Activated naive CD8-positive, alpha-beta T cell (primary cell): ENCODE results near the gene PARP6.
"Not testable (repeated sequence)": the region's sequence is repeated elsewhere in the genome, so short reads cannot be mapped to it uniquely, and the experiment has no call there.

Source experiments
- H3K27ac Mint-ChIP-seq: one replicate; pipeline ENCODE4 v1.8.0; 2021; ENCODE audit warnings: mixed read lengths
- H3K27me3 Mint-ChIP-seq: one replicate; pipeline ENCODE4 v1.8.0; 2021; ENCODE audit warnings: mixed read lengths
- H3K36me3 Mint-ChIP-seq: one replicate; pipeline ENCODE4 v1.8.0; 2021; ENCODE audit warnings: mixed read lengths
- H3K4me1 Mint-ChIP-seq: one replicate; pipeline ENCODE4 v1.8.0; 2021; ENCODE audit warnings: low read depth, mixed read lengths
- H3K4me3 Mint-ChIP-seq: one replicate; pipeline ENCODE4 v1.8.0; 2021; ENCODE audit warnings: mild to moderate bottlenecking, mixed read lengths
- H3K9me3 Mint-ChIP-seq: one replicate; pipeline ENCODE4 v1.8.0; 2021; ENCODE audit warnings: low read depth, mixed read lengths

PARP6 gene

DNA sequence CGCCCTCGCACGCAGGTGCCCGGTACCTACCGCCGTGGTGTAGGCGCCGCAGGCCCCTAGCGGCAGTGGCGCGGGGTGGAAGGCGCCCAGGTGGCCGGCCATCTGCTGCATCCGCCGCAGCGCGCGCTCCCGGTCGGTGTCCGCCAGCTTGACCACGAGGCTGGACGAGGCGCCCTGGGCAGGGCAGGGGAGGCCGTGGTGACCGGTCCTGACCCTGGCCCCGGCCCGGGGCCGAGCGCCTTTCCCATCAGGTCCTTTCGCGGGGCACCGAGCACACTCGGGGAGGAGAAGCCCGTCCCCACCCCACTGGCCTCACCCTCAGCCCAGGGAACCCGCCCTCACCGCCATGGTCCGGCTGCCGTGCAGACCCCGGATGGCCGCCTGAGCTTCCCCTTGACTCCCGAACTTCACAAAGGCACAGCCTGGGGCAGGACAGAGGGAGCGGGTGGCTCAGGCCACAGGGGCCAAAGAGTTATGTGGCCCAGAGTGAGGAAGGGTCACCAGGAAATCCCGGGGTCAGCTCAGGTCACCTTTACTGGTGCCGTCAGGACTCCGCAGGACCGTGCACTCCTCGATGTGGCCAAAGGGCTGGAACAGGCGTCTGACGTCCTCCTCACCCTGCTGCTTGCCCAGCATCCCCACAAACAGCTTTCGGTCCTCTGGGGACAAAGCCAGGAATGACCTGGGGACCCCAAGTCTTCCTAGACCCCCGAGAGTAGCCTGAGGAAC, 17.4 kb upstream of the PARP6 start:
- no peaks in the 10 kb centered on the region for H3K27me3 Mint-ChIP-seq
- no peak overlapping the region for H3K4me3 Mint-ChIP-seq
- no peaks in the 10 kb centered on the region for H3K4me1 Mint-ChIP-seq
- H3K27ac Mint-ChIP-seq, result no peak overlapping the region
- peaks cover 4% of the 10 kb centered on the region for H3K36me3 Mint-ChIP-seq
- no peaks in the 10 kb centered on the region for H3K9me3 Mint-ChIP-seq

GRCh38 chr15:72288796-72289596, 16.6 kb upstream of the PARP6 start:
- H3K9me3 Mint-ChIP-seq, result no peaks in the 10 kb centered on the region

GRCh38 chr15:72285927-72286516, 13.7 kb upstream of the PARP6 start:
- H3K9me3 Mint-ChIP-seq, result no peaks in the 10 kb centered on the region
- no peaks in the 10 kb centered on the region for H3K4me1 Mint-ChIP-seq
- no peak overlapping the region for H3K4me3 Mint-ChIP-seq
- H3K36me3 Mint-ChIP-seq, result no peaks in the 10 kb centered on the region
- no peaks in the 10 kb centered on the region for H3K27me3 Mint-ChIP-seq
- H3K27ac Mint-ChIP-seq, result no peak overlapping the region

More at GRCh38 chr15:72288796-72289596, 16.6 kb upstream of the PARP6 start:
- no peaks in the 10 kb centered on the region for H3K36me3 Mint-ChIP-seq
- H3K27ac Mint-ChIP-seq, result no peak overlapping the region
- no peaks in the 10 kb centered on the region for H3K4me1 Mint-ChIP-seq
- no peaks in the 10 kb centered on the region for H3K27me3 Mint-ChIP-seq
- no peak overlapping the region for H3K4me3 Mint-ChIP-seq

DNA sequence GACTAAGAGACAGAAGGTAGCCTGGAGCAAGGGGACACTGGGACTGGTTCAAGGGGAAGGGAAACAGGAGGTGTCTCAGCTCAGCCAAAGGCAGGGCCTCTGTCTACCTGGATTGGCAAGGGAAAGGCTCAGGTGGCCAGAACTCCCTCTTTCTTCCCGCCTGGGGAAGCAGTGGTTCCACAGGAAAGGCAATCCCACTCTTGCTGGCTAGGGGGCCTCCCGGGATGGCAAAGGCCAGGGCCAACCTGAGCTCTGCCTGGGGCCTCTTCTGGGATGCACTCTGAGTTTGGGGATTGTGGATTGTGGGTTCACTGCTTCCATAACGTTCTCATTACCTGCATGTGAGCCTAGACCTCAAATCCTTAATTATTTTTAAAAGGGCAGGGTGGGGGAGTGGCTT, 13.0 kb upstream of the PARP6 start:
- no peaks in the 10 kb centered on the region for H3K9me3 Mint-ChIP-seq
- no peaks in the 10 kb centered on the region for H3K4me1 Mint-ChIP-seq
- H3K36me3 Mint-ChIP-seq, result no peaks in the 10 kb centered on the region
- H3K4me3 Mint-ChIP-seq, result no peak overlapping the region
- H3K27ac Mint-ChIP-seq, result no peak overlapping the region
- H3K27me3 Mint-ChIP-seq, result no peaks in the 10 kb centered on the region

GRCh38 chr15:72284781-72285180, 12.4 kb upstream of the PARP6 start:
- Mint-ChIP-seq H3K4me1 (no peaks in the 10 kb centered on the region), H3K27me3 (no peaks in the 10 kb centered on the region), H3K36me3 (no peaks in the 10 kb centered on the region), H3K9me3 (no peaks in the 10 kb centered on the region), H3K27ac (no peak overlapping the region), H3K4me3 (no peak overlapping the region)

DNA sequence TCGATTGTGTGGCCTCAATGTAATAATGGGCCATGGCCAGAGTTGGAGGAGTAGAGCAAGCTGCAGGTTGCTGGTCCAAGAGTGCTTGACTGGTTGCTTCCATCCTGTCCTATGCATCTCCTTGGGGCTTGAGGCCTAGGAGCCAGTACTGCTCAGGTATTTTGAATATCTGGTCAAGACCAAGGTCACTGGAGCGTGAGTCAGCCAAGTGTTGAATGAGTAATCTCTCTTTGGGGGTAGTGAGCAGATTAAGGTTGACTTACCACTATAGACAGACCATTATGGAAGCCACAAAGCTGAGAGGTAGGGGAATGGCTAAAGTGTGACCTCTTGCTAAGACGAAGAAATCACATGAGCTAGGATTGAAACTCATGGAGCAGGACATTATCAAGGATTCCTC, 9.4 kb upstream of the PARP6 start:
- H3K4me1 Mint-ChIP-seq, result no peaks in the 10 kb centered on the region
- no peaks in the 10 kb centered on the region for H3K36me3 Mint-ChIP-seq
- no peak overlapping the region for H3K4me3 Mint-ChIP-seq
- H3K27me3 Mint-ChIP-seq, result no peaks in the 10 kb centered on the region
- no peaks in the 10 kb centered on the region for H3K9me3 Mint-ChIP-seq
- no peak overlapping the region for H3K27ac Mint-ChIP-seq

- Mint-ChIP-seq H3K9me3 (no peaks in the 10 kb centered on the region), H3K36me3 (no peaks in the 10 kb centered on the region), H3K27ac (no peak overlapping the region), H3K4me3 (no peak overlapping the region), H3K27me3 (no peaks in the 10 kb centered on the region), H3K4me1 (no peaks in the 10 kb centered on the region)
These were observed 8.4 kb upstream of the PARP6 start for GRCh38 chr15:72280751-72281150.

DNA sequence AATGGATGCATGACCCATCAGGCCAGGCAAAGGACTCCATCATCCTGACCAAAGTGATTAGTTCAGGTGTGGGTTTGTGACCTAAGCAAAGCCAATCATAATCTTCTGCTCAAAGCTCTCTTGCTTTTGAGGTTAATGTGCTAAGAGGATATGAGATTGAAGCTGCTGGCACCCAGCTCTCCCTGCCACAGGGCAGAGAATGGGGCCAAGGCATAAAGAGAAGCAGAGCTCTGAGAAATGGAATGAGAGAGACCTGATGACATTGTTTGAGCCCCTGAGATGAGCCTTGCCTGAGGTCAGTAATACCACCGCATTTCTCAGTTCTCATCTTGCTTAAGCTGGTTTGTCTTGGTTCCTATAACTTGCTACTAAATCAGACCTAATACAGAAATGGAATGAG, 6.4 kb upstream of the PARP6 start:
- no peaks in the 10 kb centered on the region for H3K27me3 Mint-ChIP-seq
- peaks cover 4% of the 10 kb centered on the region for H3K4me1 Mint-ChIP-seq
- H3K36me3 Mint-ChIP-seq, result no peaks in the 10 kb centered on the region
- H3K4me3 Mint-ChIP-seq, result no peak overlapping the region
- H3K27ac Mint-ChIP-seq, result no peak overlapping the region
- H3K9me3 Mint-ChIP-seq, result no peaks in the 10 kb centered on the region

GRCh38 chr15:72276326-72276700, 4.0 kb upstream of the PARP6 start:
- peaks cover 19% of the 10 kb centered on the region for H3K4me1 Mint-ChIP-seq
- H3K9me3 Mint-ChIP-seq, result no peaks in the 10 kb centered on the region
- no peaks in the 10 kb centered on the region for H3K36me3 Mint-ChIP-seq
- H3K4me3 Mint-ChIP-seq, result no peak overlapping the region
- no peaks in the 10 kb centered on the region for H3K27me3 Mint-ChIP-seq
- no peak overlapping the region for H3K27ac Mint-ChIP-seq

DNA sequence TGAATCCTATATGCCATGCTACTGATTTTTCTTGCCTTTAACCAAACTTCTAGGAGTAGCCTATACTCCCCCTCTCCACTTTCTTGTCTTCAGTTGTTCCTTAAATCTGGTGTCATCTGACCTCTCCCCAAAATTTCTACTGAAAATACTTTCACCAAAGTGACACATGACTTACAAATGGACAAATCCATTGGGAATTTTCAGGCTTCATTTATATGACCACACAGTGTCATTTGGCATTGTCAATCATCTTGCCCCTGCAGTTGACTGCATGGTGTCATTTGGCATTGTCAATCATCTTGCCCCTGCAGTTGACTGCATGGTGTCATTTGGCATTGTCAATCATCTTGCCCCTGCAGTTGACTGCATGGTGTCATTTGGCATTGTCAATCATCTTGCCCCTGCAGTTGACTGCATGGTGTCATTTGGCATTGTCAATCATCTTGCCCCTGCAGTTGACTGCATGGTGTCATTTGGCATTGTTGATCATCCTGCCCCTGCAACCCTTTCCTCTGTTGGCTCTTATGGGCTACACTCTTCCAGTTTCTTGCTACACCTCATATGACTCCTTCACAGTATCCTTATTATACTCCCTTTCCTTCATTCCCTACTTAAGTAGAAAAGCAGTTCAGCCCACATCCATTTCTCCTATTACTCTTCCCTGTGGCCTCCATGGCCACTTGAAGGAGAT, 3.4 kb upstream of the PARP6 start:
- not testable (repeated sequence) for H3K9me3 Mint-ChIP-seq, H3K36me3 Mint-ChIP-seq, H3K4me3 Mint-ChIP-seq, H3K27me3 Mint-ChIP-seq, H3K27ac Mint-ChIP-seq
- peaks cover 25% of the 10 kb centered on the region for H3K4me1 Mint-ChIP-seq

GRCh38 chr15:72272997-72273352, 621 bp upstream of the PARP6 start:
- Mint-ChIP-seq H3K4me3 (peak overlapping the region; percentile 76), H3K9me3 (no peaks in the 10 kb centered on the region), H3K36me3 (peaks cover 4% of the 10 kb centered on the region), H3K27me3 (no peaks in the 10 kb centered on the region), H3K27ac (peak overlapping the region; percentile 87), H3K4me1 (peaks cover 41% of the 10 kb centered on the region)

- no peaks in the 10 kb centered on the region for H3K27me3 Mint-ChIP-seq
- H3K4me3 Mint-ChIP-seq, result peak overlapping the region; percentile 94
- H3K4me1 Mint-ChIP-seq, result peaks cover 44% of the 10 kb centered on the region
- no peaks in the 10 kb centered on the region for H3K9me3 Mint-ChIP-seq
- H3K36me3 Mint-ChIP-seq, result peaks cover 7% of the 10 kb centered on the region
- peak overlapping the region; percentile 91 for H3K27ac Mint-ChIP-seq
These were observed 500 bp downstream of the PARP6 start for GRCh38 chr15:72271895-72272212.

GRCh38 chr15:72271221-72271620, 1.1 kb downstream of the PARP6 start:
- Mint-ChIP-seq H3K27me3 (no peaks in the 10 kb centered on the region), H3K9me3 (no peaks in the 10 kb centered on the region), H3K36me3 (peaks cover 7% of the 10 kb centered on the region)

GRCh38 chr15:72269739-72270138, 2.6 kb downstream of the PARP6 start:
- H3K9me3 Mint-ChIP-seq, result no peaks in the 10 kb centered on the region
- no peaks in the 10 kb centered on the region for H3K27me3 Mint-ChIP-seq
- peaks cover 14% of the 10 kb centered on the region for H3K36me3 Mint-ChIP-seq
- H3K4me1 Mint-ChIP-seq, result peaks cover 50% of the 10 kb centered on the region
- no peak overlapping the region for H3K27ac Mint-ChIP-seq
- peak overlapping the region; percentile 94 for H3K4me3 Mint-ChIP-seq

More at GRCh38 chr15:72271221-72271620, 1.1 kb downstream of the PARP6 start:
- H3K27ac Mint-ChIP-seq, result peak overlapping the region; percentile 91
- peak overlapping the region; percentile 94 for H3K4me3 Mint-ChIP-seq
- peaks cover 44% of the 10 kb centered on the region for H3K4me1 Mint-ChIP-seq

DNA sequence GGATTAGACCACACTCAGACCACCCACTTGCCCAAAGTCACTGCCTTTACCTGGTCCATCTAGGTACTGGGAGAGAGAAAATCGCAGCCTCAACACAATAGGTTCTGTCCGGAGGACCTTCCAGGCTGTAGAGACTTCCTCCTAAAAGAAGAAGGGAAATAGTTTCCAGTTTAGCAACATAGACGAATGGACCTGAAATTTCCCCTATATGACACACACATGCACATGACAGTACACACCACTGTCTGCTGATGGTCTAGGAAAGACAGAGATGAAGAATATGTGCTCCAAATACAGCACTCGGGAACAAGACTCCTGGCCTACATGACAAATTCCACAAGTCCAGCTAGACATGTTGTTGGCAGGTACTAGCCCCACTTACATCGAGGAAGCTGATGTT, 7.3 kb downstream of the PARP6 start:
- Mint-ChIP-seq H3K9me3 (no peaks in the 10 kb centered on the region), H3K4me3 (no peak overlapping the region), H3K27me3 (no peaks in the 10 kb centered on the region), H3K36me3 (peaks cover 36% of the 10 kb centered on the region), H3K4me1 (peaks cover 50% of the 10 kb centered on the region), H3K27ac (no peak overlapping the region)
